NOMO-1 treated with DMSO at 0.1 percent for 48 hours (cell line): ENCODE results near the gene USP20.

Source experiments
- DNase-seq: peaks from one replicate; lab custom pipeline; 2025; ENCODE audit not compliant: unreplicated experiment; lab: John Stamatoyannopoulos, UW

The USP20 gene

GRCh38 chr9:129874261-129875101, 39.2 kb downstream of the USP20 start:
- DNase-seq: no peak

GRCh38 chr9:129875181-129875611, 39.9 kb downstream of the USP20 start:
- DNase-seq: no peak

- no peak for DNase-seq
Measured at GRCh38 chr9:129875687-129876395, 40.6 kb downstream of the USP20 start.

- DNase-seq: no peak
Measured at GRCh38 chr9:129876815-129877214, 41.6 kb downstream of the USP20 start.

GRCh38 chr9:129878291-129878690, 43.0 kb downstream of the USP20 start:
- no peak for DNase-seq

GRCh38 chr9:129879103-129879699, 43.9 kb downstream of the USP20 start:
- DNase-seq: no peak

GRCh38 chr9:129879991-129880653, 44.9 kb downstream of the USP20 start:
- DNase-seq: no peak

GRCh38 chr9:129880654-129881546, 45.6 kb downstream of the USP20 start:
- no peak for DNase-seq

- no peak for DNase-seq
Measured at GRCh38 chr9:129881547-129882324, 46.5 kb downstream of the USP20 start.

- peak; percentile 90 for DNase-seq
Measured at GRCh38 chr9:129884220-129885017, 49.2 kb downstream of the USP20 start.

- peak; percentile 56 for DNase-seq
Measured at GRCh38 chr9:129885018-129885669, 49.9 kb downstream of the USP20 start.

GRCh38 chr9:129885670-129886106, 50.4 kb downstream of the USP20 start:
- DNase-seq: peak; percentile 95

- no peak for DNase-seq
Measured at GRCh38 chr9:129886226-129887174, 51.2 kb downstream of the USP20 start.

- peak; percentile 55 for DNase-seq
Measured at GRCh38 chr9:129887334-129888292, 52.4 kb downstream of the USP20 start.

- peak; percentile 97 for DNase-seq
Measured at GRCh38 chr9:129888293-129889121, 53.2 kb downstream of the USP20 start.
